Measurements from ENCODE around the gene C1orf21.

Gene C1orf21

DNA sequence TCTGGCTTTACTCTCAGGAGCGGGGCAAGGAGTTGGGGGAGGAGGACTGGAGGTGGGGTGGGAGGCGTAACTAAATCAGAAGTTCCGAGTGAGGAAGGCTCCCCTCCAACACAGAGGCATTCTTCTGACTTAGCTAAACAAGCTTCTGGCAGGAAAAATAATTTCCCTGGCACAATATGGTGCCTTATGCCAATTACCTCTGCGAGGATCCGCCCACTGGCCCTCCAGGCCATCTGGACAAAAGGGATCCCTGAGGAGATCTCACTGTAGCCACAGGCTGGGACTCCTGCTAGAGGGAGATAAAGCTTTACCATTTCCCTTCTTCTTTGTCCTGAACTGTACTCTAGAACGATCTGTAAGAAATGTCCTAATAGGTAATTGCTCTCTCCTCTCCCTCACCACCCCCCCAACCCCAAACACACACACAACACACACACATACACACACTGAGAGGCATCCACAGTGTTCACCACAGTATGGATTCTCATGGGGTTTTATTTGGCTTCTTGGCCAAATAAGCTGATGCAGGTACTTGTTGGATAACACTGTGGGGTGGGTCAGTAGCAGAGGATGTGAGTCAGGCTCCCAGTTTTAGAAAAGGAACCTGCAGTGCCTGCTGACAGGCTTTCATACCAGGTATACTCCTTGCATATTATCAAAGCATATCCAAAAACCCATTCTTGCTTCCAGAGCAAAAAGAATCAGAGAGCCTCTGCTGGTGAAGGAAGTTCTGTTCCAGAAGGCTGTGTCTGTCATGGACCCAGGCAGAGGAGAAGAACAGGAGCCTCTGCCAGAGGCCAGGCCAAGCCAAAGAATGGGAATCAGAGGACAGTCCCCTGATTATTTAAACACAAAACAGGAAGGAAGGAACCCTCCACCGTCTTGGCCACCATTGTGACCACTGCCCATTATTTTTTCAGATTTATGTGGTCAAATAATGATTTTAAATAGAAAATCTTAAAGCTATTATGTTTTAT is 169.1 kb downstream of the C1orf21 start:
- no peak for DNase-seq (ENCODE audit: low read depth in 2 of 2)

DNA sequence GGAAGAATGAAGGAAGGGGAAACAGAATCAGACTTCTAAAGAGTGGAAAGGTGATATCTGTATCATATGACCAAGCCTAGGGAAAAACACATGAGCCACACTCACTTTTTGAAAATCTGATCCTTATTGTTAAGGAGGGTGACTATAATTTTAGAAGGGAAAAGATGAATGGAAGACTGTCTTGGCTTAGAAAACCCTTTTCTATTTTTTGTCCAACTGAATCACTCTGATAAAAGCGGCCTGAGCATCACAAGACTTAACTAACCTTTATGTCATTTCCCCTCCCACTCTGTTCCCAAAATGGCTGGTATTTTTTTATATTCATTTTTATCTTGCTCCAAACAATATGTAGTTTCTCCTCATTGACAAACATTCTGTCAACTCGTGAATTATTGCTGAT is 169.8 kb downstream of the C1orf21 start:
- DNase-seq (ENCODE audit: low read depth in 2 of 2) = no peak

DNA sequence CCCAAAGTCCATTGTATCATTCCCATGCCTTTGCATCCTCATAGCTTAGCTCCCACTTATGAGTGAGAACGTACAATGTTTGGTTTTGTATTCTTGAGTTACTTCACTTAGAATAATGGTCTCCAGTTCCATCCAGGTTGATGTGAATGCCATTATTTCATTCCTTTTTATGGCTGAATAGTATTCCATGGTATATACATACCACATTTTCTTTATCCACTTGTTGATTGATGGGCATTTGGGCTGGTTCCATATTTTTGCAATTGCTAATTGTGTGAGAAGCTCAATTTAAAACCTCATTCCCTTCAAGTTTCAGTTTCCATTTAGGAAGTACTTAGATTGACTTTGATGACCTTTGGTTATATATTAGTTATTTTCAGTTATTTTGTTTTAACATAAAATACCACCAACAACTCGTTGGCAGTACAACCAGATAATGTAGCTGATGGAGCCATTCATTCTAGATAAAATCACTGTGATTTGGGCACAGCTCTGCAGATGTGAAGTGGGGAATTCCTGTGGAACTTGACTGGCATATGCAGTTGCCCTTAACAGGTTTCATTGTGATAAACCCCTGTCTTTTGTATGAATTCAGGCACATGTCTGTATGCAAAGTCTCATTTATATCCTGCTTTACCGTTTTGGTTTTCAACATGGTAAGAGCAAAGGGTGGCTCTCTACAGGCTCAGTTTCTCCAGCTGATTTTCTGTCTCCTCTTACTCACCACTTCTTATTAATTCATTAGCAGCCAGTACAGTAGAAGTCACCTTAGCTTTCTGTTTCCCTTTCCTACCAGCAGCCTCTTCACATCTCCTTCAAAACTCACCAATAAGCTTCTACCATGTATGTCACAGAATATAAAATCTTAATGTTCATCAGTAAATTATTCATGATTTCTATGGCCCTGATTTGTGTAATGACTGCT is 170.9 kb downstream of the C1orf21 start:
- no peak for DNase-seq (ENCODE audit: low read depth in 2 of 2)

DNA sequence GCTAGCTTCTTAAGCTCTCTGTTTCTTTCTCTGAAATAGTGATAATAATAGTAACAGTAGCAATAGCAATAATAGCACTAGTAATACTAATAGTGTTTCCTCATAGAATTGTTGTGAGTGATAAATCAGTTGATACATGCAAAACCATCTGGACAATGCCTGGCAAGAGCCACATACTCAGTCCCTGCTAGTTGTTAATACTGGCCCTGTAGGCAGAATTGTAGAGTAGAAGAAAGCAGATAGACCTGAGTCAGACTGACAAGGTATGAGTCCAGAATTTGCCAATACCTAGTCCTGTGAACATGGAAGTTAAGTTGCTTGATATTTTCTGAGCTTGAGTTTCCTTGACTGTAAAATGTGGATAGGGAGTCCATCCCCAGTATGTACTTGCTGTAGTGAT is 171.9 kb downstream of the C1orf21 start:
- DNase-seq (ENCODE audit: low read depth in 2 of 2) = no peak

DNA sequence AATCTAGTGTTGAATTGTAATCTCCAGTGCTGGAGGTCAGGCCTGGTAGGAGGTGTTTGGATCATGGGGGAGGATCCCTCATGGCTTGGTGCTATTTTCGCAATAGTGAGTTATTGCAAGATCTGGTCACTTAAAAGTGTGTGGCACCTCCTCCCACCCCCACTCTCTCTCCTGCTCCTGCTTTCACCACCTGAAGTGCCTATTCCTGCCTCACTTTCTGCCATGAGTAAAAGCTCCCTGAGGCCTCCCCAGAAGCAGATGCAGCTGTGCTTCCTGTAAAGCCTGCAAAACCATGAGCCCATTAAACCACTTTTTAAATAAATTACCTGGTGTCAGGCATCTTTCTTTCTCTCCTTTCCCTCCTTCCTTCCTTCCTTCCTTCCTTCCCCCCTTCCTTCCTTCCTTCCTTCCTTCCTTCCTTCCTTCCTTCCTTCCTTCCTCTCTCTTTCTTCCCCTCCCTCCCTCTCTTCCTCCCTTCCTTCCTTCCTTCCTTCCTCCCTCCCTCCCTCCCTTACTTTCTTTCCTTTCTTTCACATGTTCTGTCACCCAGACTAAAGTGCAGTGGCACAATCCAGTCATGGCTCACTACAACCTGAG is 172.4 kb downstream of the C1orf21 start:
- DNase-seq (ENCODE audit: low read depth in 2 of 2) = no peak

DNA sequence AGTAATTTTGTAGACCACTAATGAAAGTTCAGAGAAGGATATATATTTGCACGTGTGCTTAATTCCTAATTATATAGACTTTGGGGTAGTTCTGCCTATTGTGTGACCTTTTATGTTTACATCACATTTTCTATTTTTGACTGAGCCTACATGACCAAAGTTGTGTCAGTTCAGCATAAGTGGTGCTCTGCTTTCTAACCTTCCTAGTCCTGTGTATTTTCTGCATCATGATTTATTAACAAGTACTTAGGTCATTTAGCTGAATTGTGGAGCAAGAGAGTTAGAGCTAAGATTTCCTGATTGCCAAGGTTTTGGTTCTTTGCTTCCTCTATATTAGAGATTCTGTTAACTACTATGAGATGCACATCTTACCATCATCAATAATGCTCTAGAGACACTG is 176.0 kb downstream of the C1orf21 start:
- no peak for DNase-seq (ENCODE audit: low read depth in 2 of 2)

DNA sequence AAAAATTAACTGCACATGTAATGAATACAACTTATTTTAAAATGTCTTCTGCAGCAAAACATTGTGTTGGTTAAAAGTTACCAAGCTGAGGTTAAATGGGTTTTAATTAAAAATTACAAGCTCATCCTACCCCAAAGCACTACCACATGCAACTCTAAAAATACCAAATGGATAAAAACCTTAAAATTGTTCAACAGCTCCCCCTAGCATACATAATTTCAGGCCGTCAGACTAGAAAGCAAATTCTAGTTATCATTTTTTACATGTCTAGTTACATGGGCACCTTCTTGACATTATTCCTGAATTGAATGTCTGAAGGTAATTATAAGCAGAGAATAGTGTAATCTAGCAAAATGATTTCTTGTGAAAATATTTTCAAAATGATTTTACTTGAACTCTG is 176.5 kb downstream of the C1orf21 start:
- no peak for DNase-seq (ENCODE audit: low read depth in 2 of 2)

DNA sequence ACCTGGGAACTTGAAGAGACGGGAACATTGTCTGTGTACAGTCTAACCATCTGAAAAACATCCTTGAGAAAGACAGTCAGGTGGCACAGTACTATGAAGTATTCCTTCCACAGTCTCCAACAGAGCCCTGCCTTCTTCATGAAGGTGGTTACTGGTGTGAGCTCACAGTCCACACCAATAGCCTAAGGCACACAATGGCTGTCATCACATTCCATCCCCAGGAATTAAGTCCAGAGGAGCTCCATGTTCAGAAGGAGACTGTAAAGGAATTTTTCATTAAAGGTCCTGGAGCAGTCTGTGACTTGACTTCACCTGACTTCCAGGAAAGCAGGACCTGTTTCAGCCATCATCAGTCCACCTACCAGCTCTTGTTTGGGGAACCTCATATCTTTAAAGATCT is 180.2 kb downstream of the C1orf21 start:
- no peak for DNase-seq (ENCODE audit: low read depth in 2 of 2)

DNA sequence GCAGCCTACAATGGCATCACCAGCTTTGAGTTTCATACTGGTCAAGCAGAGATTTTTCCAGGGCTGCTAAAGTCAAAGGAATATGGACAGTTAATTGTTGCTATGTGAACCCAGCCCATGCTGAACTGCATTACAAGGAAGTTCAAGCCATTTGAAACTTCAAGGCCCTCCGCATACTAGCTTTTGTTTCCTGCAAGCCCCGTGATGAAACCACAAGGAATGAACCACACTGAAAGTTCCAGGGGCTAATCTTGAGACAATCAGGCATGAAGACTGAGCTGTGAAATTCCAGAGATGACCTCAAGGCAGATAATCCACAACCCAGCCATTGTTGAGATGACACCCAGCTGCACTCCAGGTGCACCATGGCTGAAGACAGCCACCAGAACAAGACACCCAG is 180.8 kb downstream of the C1orf21 start:
- DNase-seq (ENCODE audit: low read depth in 2 of 2) = no peak

DNA sequence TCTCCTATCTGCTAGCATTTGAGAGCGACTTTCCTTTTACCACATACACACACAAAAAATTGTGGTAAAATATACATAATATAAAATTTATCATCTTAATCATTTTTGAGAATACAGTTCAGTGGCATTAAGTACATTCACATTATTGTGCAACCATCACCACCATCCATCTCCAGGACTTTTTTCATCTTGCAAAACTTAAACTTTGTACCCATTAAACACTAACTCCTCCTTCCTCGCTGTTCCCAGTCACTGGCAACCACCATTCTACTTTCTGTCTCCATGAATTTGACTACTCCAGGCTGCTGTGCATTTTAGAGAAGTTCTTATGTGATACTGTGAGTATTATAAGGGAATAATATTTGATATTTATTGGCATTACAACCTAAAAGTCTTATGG is 181.3 kb downstream of the C1orf21 start:
- DNase-seq (ENCODE audit: low read depth in 2 of 2) = no peak

DNA sequence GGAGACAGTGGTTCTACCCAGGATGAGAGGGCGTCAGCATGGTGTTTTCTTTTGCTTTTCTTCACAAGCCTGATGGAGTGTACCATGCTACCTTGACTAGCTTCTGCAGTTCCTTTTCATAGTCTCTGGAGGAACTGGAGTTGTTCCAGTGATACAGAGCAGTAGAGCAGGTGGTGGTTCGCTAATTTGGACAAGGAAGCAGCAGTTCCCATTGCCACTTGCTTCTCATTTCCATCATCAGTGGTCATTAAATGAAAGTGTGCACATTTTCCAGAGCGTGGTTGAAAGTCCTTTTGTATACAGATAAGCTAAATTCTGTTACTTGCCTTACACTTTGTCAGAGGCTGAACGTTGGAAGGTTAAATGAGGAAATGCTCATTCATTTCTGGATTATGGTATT is 182.3 kb downstream of the C1orf21 start:
- DNase-seq (ENCODE audit: low read depth in 2 of 2) = no peak

DNA sequence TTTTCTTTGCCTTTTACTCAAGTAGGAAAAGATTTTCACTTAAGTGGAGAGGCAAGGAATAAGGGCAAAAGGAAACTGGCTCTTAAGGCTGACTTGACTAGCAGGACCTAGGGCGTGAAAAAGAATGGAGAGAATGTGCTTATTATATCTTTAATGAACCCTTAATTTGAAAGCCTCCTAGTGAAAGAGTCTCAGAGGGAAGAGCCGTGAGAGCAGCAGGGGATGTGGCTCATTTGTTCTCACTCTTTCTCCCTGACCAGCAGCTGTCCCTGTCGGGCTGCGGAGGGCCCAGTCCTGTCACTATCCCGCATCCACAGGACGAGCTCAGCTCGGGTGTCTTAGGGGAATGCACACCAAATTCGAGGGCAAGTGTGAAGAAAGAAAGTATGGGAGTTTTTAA is 187.8 kb downstream of the C1orf21 start:
- no peak for DNase-seq (ENCODE audit: low read depth in 2 of 2)

DNA sequence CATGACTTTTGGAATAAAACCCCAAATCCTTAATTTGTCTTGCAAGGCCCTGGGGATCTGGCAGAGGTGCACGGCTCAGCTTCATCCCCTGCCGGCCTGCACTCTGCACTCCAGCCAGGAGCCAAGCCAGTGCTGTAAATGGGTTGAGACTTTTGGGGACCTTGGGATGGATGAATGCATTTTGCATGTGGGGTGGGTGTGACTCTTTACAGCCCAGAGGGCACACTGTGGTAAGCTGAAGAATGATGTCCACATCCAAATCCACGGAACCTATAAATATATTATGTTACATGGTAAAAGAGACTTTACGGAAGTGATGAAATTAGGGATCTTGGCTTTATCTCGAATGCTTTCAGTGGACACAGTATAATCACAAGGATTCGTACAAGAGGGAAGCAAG is 190.0 kb downstream of the C1orf21 start:
- DNase-seq (ENCODE audit: low read depth in 2 of 2) = no peak

DNA sequence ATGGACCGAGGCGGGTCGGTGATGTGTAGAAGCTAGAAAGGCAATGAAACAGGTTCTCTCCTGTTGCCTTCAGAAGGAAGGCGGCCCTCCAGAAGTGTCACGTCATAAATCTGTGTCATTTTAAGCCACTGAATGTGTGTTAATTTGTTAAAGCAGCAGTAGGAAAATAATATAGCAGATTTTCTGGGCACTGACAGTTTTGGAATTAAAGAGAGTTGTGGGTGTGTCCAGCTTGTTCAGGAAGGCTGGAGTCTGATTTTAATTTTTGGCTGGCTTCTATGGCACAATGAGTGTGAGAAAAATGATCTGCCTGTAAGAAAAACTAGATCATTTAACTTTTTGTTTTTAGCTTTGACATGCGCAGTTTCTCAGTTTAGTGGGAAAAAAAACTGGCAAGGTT is 190.5 kb downstream of the C1orf21 start:
- no peak for DNase-seq (ENCODE audit: low read depth in 2 of 2)

DNA sequence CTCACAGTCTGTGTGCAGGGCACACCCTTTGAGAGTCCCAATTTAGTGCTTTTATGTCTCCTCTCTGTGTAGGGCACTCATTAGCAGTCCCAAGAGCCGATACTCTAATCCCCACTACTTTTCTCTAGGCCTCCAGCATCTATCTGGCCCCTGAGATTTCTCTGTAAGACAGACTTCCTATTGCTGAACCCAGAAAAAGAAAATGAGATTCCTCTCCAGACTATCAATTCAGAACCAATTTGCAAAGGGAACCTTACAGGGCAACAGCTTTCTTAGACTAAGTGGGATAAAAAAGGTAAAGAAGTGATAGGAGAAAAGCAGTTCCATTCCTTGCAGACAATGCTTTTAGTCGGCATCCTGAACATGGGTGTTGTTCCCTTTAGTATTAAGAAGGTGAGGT is 195.6 kb downstream of the C1orf21 start:
- DNase-seq (ENCODE audit: low read depth in 2 of 2) = no peak

DNA sequence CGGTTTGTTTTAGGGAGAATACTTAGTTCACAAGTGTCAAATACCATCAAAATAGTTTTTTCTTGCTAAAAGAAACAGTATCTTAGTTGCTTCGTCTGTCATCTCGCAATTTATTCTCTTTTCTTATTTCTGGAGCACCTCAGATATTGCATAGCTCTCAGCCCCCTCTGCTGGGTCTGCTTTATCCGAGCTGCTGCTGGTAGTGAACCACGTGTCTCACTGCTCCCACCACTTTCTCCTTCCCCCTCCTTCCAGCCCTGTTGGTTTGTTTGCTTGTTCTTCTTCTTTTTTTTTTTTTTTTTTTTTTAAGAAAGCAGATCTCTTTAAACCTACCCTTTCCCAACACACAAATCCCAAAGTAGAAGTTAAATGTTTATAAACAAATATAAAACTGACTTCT is 197.0 kb downstream of the C1orf21 start:
- no peak for DNase-seq (ENCODE audit: low read depth in 2 of 2)

DNA sequence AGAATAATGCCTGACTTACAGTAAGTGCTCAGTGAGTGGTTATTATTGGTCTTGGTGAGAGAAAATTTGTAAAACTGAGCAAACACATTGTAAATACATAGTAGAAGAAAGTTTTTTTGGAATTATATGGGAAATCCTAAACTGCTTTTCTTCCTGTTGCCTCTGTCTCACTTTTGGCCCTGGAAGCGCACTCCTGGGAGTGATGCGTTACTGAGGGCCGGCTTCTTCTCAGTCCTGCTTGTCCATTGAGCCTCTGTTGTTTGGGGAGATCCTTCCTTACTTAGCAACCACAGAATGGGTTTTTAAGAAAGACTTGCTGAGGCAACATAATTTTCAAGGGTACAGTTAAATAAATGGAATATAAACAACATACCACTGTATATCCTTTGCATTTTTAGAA is 201.9 kb downstream of the C1orf21 start:
- no peak for DNase-seq (ENCODE audit: low read depth in 2 of 2)

DNA sequence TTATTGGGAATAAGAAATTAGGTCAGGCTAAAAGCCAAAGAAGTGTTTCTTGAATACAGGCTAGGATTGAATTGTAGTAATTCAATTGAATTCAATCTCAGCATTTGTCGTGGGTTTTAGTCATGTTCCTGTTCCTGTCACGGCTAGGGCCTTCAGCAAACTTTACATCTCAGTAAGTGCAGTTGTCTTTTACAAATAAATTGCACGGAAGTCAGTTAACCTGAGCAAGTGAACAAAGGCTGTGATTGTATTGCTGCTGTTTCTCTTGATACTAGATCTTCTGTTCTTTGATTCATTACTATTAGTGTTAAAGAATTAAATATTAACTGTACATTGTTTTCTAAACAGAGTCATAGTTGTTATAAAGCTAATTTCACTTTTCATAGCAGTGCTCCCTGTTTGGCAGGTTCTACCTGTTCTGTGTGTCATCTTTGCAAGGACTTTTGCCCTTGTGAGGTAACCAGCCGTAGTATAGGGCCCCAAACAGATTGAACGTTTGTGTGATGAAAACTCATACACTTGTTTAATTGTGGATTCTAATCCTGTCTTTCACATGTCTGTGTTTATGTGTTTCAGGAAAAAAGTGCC is 203.4 kb downstream of the C1orf21 start:
- no peak for DNase-seq (ENCODE audit: low read depth in 2 of 2)

DNA sequence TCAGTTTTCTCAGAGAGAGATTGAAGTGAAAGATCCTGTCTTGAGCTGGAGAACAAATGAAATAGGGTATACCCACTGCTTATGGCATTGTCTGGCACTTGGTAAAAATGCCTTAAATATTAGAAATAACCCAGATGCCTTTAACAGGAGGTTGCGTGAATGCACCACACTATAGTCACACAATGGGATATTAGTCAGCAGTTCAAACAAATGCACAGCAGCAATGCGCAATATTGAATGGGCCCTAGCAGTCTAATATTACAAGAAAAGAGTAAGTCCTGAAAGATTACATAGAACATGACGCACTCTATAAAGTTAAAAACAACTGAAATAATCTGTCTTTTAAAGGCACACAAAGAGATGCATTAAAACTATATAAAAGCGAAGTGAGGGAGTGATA is 206.8 kb downstream of the C1orf21 start:
- DNase-seq (ENCODE audit: low read depth in 2 of 2) = no peak

DNA sequence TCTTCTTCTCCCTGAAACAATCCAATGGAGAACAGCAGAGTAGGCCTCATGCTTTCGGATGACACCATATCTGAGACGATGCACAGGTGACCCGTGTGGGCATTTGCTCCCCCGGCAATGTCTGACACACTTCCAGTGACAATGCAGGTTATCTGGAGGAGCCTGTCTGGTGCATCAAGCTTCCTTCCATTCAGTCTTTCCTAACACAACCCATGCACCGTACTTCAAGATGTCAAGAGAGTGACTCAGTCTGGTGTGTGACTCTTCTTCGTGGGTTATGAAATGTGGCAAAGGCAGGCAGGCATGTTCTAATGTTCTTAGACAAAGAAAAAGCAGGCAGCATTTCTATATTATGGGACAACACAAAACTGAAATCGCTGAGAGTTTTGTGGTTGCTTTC is 208.8 kb downstream of the C1orf21 start:
- DNase-seq (ENCODE audit: low read depth in 2 of 2) = no peak

DNA sequence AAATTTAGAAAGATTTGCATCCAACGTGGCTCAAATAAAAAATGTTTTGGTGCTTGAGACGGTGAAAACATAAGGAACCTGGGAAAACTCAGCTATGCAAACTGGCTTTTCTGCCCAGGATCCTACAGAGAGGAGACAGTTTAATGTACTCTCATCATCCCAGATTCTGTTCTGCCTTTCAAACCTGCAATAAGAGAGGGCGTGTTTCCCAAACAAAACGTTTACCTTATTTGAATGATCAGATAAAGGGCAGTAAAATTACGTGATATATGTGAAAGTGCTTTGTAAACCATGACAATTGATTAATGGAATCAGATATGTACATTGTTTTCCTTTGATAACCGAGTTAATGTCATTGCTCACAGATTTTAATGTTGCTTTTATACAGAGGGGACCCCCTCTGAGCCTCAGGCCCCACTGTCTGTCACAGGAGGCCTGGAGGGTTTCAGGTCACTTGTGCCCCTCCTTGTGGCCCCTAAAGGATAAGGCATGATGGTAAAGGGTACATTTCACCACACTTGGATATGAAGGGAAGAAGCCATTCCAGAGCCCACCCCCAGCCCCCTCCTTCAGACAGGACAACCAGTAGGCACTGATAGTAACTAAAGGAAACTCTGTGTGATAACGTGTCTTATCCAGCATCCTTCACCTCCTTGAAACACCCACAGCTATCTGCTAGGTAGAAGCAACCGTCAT is 210.3 kb downstream of the C1orf21 start:
- no peak for DNase-seq (ENCODE audit: low read depth in 2 of 2)
